ENCODE data around the gene CARMIL1.
"Not testable (repeated sequence)": the region's sequence is repeated elsewhere in the genome, so short reads cannot be mapped to it uniquely, and the experiment has no call there.

The CARMIL1 gene

DNA sequence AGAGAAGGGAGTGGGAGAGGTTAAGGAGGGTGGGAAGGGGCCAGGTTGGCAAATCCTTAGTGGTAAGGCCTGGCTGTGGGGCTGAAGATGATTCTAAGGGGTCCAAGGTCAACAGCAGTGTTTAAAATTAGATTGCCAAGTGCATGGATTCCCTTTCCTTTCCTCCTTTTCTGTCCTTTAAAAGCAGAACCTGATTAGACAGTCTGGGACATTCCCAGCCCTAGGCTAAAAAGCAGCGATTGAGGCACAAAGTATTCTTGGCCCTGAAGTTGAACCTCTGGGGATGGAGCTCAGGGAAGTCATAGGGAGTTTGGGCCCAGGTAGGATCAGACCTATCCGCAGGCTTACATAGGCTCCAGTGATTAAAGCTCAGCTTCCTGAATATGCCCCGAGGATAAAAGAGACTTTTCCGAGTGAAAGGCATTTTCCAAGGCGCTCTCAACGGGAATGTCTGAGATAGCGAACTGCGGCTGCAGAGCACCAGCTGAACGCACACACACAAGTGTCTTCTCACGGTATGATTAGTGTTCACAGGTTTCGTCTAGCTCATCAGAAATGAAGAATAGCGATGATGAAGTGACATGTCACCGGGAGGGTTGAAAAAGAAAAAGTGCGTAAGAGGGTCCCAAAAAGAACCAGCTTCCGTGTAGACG lies 787 bp upstream of the CARMIL1 start:
- DNase-seq, result no peak

DNA sequence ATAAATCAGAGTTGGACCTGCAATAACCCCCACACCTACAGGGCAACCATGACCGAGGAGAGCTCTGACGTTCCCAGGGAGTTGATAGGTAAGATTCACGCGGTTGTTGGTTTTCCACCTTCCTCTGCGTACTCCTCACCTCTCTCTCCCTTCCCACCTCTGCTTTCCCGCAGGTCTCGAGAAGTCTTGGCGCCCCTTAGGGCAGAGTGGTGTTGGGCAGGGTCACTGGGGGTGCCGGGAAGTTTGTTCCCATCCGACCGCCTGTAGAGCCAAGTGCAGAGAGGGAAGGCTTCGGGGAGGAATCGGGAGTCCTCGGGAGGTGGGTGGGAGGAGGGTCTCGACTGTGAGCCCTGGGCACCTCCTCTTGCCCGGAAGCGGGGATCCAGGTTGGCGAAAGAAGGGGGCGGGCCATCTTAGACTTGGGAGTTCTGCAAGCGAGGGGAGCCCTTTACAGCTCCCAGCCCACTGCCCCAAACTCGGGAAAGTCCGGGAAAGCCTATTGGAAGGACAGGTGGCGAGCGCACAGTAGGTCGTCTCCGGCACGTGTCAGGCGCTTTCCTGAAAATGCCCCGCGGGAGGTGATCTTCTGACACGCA lies 672 bp downstream of the CARMIL1 start:
- DNase-seq, result peak; percentile 10

GRCh38 chr6:25280344-25281074 lies 1.3 kb downstream of the CARMIL1 start:
- peak; percentile 2 for DNase-seq

- no peak for DNase-seq
Observed at GRCh38 chr6:25286891-25287290, 7.7 kb downstream of the CARMIL1 start.

GRCh38 chr6:25287941-25288340 lies 8.8 kb downstream of the CARMIL1 start:
- no peak for DNase-seq

DNA sequence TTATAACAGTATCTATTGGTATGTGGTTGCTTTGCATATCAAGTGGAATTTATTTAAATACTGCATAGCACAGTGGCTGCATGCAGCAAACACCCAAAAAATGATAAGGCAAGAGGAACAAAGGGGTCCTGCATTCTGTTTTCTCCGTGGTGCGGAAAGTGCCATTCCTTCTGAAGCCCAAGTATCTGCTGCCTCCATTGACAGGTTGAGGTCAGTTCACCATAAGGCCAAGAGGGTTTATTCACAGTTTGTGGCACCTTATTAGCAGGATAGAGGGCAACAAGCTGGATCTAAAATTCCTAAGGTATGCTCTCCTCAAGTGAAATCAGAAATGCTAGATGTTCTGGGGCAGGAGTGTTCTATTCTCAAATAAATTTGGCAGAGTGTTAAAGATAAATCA lies 9.3 kb downstream of the CARMIL1 start:
- no peak for DNase-seq

DNA sequence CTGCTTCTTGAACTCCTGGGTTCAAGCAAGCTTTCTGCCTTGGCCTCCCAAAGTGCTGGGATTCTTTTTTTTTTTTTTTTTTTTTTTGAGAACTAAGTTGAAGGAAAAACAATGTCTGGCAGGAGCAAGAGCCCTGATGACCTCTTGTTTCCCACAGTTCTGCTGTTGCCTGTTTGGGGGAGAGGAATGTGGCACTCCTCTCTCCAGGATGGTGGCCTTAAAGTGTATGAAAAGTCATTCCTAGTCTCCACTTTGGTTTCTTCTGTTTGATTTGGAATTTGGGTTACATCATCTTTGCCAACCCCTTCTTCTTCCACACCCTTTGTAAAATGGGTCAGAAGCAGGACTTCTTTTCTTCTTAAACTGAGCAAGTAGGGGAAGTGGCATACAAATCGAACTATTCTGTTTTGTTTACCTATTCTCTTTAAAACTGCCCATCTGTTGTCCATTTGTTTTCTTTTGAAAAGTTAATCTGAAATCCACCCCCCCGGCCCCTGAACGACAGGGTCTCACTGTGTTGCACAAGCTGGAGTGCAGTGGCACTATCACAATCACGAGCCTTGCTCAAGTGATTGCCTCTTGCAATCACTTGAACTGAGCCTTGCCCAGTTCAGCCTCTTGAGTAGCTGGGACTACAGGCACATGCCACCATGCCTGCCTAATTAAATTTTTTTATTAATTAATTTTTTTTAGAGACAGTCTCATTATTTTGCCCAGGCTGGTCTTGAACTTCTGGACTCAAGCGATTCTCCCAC lies 11.3 kb downstream of the CARMIL1 start:
- no peak for DNase-seq

GRCh38 chr6:25292384-25292783 lies 13.2 kb downstream of the CARMIL1 start:
- DNase-seq, result no peak

GRCh38 chr6:25295651-25296050 lies 16.5 kb downstream of the CARMIL1 start:
- DNase-seq, result no peak

GRCh38 chr6:25296217-25296905 lies 17.2 kb downstream of the CARMIL1 start:
- DNase-seq, result no peak

DNA sequence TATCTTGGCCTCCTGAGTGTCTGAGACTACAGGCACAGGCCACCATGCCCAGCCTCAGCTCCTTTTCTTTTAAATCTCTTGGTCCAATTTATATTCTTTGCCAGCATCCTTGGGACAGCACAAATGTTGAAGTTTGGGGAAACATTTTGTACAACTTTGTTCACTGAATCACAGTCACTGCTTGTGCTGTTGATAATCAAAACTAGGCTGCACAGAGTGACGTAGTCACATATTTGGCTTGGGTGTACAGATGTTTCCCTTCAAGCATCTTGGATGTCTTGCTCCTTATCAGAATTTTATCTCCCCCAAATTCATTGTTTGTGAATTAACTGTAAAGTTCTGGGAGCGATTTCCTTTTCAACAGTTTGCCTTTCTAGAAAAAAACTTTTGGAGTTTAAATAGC lies 17.9 kb downstream of the CARMIL1 start:
- no peak for DNase-seq

DNA sequence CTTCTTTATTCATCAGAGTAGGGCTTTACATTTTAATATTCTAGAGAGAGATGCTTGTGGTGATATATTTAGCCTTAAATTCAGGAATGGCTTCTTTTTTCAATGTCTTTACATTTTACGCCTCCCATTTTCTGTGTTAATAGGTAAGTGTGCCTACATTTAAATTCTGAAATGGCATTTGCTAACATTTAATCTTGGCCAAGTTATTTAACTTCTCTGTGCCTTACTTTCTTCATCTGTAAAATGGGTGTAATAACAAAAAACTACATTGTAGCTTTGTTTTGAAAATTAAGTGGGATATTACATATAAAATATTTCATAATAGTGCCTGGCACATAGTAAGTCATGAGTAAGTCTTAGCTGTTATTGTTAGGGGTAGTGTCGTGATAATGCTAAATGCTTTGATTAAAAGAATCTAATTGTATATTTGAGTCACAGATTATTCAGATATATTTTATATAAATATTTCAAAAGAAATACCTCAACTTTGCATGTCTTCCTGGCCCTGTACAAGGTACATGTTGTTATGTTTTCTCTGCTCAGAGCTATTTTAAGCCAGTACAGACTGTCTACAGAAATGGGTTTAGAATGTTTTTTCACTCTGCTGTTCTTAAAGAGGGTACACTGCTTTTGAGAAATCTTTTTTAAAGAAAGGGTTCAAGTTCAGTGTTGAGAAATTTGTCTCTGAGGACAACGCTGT lies 18.8 kb downstream of the CARMIL1 start:
- no peak for DNase-seq

GRCh38 chr6:25298523-25298865 lies 19.3 kb downstream of the CARMIL1 start:
- not testable (repeated sequence) for DNase-seq

DNA sequence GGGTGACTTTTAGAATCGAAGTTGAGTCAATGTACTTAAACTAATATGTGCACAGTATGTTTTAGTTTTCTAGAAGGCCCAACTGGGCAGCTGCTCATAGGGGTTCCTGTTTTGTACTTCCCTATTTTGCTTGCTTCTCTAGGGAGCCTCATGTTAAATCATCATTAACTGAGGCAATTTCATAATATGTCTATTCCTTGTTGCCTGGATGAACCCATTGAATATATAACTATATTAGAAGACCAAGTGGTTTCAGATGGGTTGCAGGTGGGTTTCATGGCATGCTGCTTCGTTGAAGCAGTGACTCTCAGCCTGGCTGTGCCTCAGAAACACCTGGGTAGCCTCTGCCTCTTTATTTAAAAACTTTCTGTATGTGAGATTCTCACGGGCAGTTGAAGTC lies 22.2 kb downstream of the CARMIL1 start:
- DNase-seq, result no peak

GRCh38 chr6:25302151-25302550 lies 23.0 kb downstream of the CARMIL1 start:
- no peak for DNase-seq

DNA sequence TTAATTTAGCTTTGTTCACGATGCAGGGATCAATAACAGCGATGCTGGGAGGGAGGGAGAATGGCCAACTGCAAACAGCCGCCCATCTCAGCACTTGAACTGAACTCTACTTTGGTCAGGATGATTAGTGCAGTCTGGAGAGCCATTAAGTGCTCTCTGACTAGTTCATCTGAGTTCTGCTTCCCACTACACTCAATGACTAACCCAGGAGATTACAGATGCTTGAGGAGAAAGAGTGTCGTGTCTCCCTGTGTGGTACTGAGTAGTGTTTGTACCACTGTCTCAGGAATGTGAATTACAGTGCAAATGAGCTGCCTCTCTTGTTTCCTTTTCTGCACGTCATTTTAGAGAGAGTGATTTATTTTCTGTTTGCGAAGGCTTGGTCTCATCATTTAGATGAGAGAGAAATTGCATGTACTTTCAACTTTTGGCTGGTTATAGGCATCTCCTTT lies 23.5 kb downstream of the CARMIL1 start:
- no peak for DNase-seq

GRCh38 chr6:25303254-25303653 lies 24.1 kb downstream of the CARMIL1 start:
- DNase-seq, result no peak

DNA sequence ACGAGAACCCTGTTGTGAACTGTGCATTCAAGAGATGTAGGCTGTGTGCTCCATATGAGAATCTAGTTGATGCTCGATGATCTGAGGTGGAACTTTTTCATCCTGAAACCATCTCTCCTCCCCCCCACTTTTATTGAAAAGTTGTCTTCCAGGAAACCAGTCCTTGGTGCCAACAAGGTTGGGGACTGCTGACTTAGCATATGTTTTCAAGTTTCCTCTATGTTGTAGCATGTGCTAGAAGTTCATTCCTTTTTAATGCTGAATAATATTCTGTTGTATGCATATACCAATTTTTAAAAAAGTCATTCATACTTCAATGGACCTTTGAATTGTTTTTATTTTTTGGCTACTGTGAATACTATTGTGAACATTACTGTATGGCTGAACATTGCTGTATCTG lies 27.2 kb downstream of the CARMIL1 start:
- DNase-seq, result no peak

DNA sequence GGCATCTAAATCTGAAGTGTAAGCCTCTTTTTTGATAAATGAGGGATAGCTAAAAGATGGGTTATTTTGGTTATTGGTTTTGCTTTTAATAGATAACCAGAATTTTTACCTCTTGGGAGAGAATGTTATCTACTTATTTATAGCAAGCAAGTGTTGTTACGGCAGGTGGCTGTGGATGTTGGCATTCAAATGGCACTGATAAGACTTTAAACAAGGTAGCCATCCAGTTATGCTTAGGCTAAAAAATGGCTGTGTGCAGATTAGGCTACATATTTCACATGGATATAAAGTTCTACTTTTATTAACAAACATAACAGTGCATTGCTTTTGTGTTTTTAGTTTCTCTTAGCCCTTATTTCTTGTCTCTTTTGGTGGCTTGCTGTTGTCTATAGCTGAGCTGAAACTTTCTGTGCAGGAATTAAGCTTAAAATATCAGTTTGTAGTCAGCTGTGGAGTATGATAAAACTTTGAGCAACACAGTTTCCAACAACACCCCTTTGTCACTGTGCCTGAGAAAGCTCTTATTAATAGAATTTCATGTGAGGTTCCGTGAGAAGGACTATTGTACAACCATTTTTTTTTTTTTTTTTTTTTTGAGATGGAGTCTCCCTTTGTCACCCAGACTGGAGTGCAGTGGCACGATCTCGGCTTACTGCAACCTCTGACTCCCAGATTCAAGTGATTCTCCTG lies 28.8 kb downstream of the CARMIL1 start:
- no peak for DNase-seq

GRCh38 chr6:25309886-25310285 lies 30.7 kb downstream of the CARMIL1 start:
- no peak for DNase-seq

- DNase-seq, result no peak
Observed at GRCh38 chr6:25311331-25311840, 32.2 kb downstream of the CARMIL1 start.

Data from activated CD4-positive, alpha-beta T cell treated with anti-CD3 and anti-CD28 coated beads, Interleukin-2, amount 50 U/mL, for 1 hour (primary cell).